ENCODE data around the gene CBLB.

- TF ChIP-seq CTCF (conservative IDR thresholded peaks at IDR 0.05; ENCODE audit: low read length) = no peak
- TF ChIP-seq EZH2phosphoT487 (IDR thresholded peaks at IDR 0.05; ENCODE audit: borderline replicate concordance) = no peak
Observed at GRCh38 chr3:105850593-105850992, 18.2 kb downstream of the CBLB start.
